DND-41 (cell line): Measurements from ENCODE around the gene TMC2.
"Not testable (repeated sequence)": the region's sequence is repeated elsewhere in the genome, so short reads cannot be mapped to it uniquely, and the experiment has no call there.

ENCODE experiments used
- ATAC-seq: fragments of 200-7000 bp; cut with Tn5 transposase; 3 replicates; pipeline ENCODE4 v1.9.1; 2021; ENCODE audit warnings: low read depth; ENCODE audit not compliant: insufficient read depth
- DNase-seq: peaks from one replicate; pipeline ENCODE4 v3.0.0-alpha.2; 2020
- H2AFZ ChIP-seq: 2 replicates; pipeline ENCODE4 v1.6.0; 2012; ENCODE audit warnings: low read depth, low read length
- H3K27ac ChIP-seq: 2 replicates; pipeline ENCODE4 v1.5.1; 2012; ENCODE audit warnings: low read length, inconsistent platforms
- H3K27me3 ChIP-seq: fragments of 200-600 bp; sonication (generic); 2 replicates; pipeline ENCODE4 v1.6.0; 2012; ENCODE audit warnings: low read length, mild to moderate bottlenecking, inconsistent platforms; ENCODE audit not compliant: insufficient read depth, poor library complexity
- H3K36me3 ChIP-seq: 2 replicates; pipeline ENCODE4 v1.5.1; 2012; ENCODE audit warnings: low read length, inconsistent platforms; ENCODE audit not compliant: insufficient read depth
- H3K4me1 ChIP-seq: 2 replicates; pipeline ENCODE4 v1.5.1; 2012; ENCODE audit warnings: mild to moderate bottlenecking, low read length; ENCODE audit not compliant: insufficient read depth
- H3K4me2 ChIP-seq: 2 replicates; pipeline ENCODE4 v1.6.0; 2012; ENCODE audit warnings: mild to moderate bottlenecking, moderate library complexity, low read length, inconsistent platforms; ENCODE audit not compliant: insufficient read depth
- H3K4me3 ChIP-seq, 2 experiments: fragments of 200-600 bp in 1 of 2; shearing (Covaris generic) in 1 of 2; 2 replicates each; pipeline ENCODE4 v1.5.1; 2012 to 2016; ENCODE audit warnings: inconsistent platforms in 2 of 2, low read length in 2 of 2, mild to moderate bottlenecking in 2 of 2, low read depth in 1 of 2, moderate library complexity in 1 of 2
- H3K79me2 ChIP-seq: 2 replicates; pipeline ENCODE4 v1.6.0; 2012; ENCODE audit warnings: low read length, inconsistent platforms; ENCODE audit not compliant: insufficient read depth
- H3K9ac ChIP-seq: 2 replicates; pipeline ENCODE4 v1.6.0; 2012; ENCODE audit warnings: low read depth, mild to moderate bottlenecking, inconsistent platforms, low read length, moderate library complexity
- H3K9me3 ChIP-seq: 2 replicates; pipeline ENCODE4 v1.5.1; 2012; ENCODE audit warnings: low read length, moderate library complexity, mild to moderate bottlenecking, inconsistent platforms; ENCODE audit not compliant: insufficient read depth, severe bottlenecking
- H4K20me1 ChIP-seq: 2 replicates; pipeline ENCODE4 v1.6.0; 2012; ENCODE audit warnings: low read length; ENCODE audit not compliant: insufficient read depth
- EZH2 ChIP-seq: IDR thresholded peaks from 3 replicates; pipeline ENCODE4 v1.6.1; 2012; ENCODE audit warnings: borderline replicate concordance, low read depth, mild to moderate bottlenecking, moderate library complexity, low read length, inconsistent platforms; ENCODE audit not compliant: severe bottlenecking
- TF ChIP-seq, protein P1 (sequence below): IDR thresholded peaks from 2 replicates; pipeline ENCODE4 v1.5.1; 2012; ENCODE audit warnings: borderline replicate concordance, low read length, moderate library complexity, mild to moderate bottlenecking; ENCODE audit not compliant: poor library complexity, severe bottlenecking; ENCODE audit errors: extremely low read depth

TMC2 gene

DNA sequence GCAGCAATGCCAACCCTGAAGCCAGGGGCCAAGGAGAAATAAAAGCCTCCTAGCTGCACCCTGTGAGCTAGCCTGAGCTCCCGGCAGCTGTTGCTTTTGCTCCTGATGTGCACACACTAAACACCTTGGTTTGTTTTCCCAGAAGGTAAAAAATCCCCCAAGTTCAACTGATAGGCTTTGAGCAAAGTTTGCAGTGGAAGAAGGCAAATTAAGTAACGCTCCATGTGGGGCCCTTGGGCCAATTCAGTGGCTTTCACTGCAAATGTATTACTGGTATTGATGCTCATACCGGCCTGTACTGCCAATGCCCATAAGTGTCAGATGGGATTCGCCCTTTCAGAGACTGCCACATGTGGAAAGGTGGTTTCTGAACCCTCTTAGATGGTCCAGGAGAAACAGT is 137.1 kb downstream of the TMC2 start:
- no peak overlapping the region for H3K4me3 ChIP-seq
- TF ChIP-seq, protein P1, sequence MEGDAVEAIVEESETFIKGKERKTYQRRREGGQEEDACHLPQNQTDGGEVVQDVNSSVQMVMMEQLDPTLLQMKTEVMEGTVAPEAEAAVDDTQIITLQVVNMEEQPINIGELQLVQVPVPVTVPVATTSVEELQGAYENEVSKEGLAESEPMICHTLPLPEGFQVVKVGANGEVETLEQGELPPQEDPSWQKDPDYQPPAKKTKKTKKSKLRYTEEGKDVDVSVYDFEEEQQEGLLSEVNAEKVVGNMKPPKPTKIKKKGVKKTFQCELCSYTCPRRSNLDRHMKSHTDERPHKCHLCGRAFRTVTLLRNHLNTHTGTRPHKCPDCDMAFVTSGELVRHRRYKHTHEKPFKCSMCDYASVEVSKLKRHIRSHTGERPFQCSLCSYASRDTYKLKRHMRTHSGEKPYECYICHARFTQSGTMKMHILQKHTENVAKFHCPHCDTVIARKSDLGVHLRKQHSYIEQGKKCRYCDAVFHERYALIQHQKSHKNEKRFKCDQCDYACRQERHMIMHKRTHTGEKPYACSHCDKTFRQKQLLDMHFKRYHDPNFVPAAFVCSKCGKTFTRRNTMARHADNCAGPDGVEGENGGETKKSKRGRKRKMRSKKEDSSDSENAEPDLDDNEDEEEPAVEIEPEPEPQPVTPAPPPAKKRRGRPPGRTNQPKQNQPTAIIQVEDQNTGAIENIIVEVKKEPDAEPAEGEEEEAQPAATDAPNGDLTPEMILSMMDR = no peak
- no peak for TF ChIP-seq EZH2
- H4K20me1 ChIP-seq = no peaks in the 10 kb centered on the region
- H2AFZ ChIP-seq = no peak overlapping the region
- H3K79me2 ChIP-seq = no peaks in the 10 kb centered on the region
- no peaks in the 10 kb centered on the region for H3K36me3 ChIP-seq
- no peak for DNase-seq
- H3K4me1 ChIP-seq = no peaks in the 10 kb centered on the region
- no peak for ATAC-seq
- no peak overlapping the region for H3K4me2 ChIP-seq
- H3K27me3 ChIP-seq = peaks cover 2% of the 10 kb centered on the region
- no peak overlapping the region for H3K9ac ChIP-seq
- no peak overlapping the region for H3K27ac ChIP-seq
- no peaks in the 10 kb centered on the region for H3K9me3 ChIP-seq

DNA sequence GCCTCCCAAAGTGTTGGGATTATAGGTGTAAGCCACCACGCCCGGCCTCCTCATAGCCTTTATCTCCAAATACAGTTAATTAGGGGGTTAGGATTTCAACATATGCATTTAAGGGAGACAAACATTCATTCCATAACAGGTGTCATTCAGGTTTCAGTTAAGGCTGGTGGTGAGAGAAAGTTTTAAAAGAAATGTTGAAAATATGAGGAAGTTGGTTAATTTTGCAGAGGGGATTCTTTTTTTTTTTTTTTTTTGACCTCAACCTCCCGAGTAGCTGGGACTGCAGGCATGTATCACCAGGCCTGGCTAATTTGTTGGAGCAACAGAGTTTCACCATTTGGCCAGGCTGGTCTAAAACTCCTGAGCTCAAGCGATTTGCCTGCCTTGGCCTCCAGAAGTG is 143.7 kb downstream of the TMC2 start:
- no peak for TF ChIP-seq EZH2
- TF ChIP-seq, protein P1 = no peak
- no peaks in the 10 kb centered on the region for H3K79me2 ChIP-seq
- H3K27ac ChIP-seq = no peak overlapping the region
- H3K4me1 ChIP-seq = no peaks in the 10 kb centered on the region
- H3K9ac ChIP-seq = no peak overlapping the region
- H3K4me3 ChIP-seq = no peak overlapping the region
- no peaks in the 10 kb centered on the region for H3K9me3 ChIP-seq
- H4K20me1 ChIP-seq = no peaks in the 10 kb centered on the region
- H2AFZ ChIP-seq = no peak overlapping the region
- no peak overlapping the region for H3K4me2 ChIP-seq
- no peaks in the 10 kb centered on the region for H3K27me3 ChIP-seq
- DNase-seq (no peak), ATAC-seq (no peak)
- no peaks in the 10 kb centered on the region for H3K36me3 ChIP-seq

DNA sequence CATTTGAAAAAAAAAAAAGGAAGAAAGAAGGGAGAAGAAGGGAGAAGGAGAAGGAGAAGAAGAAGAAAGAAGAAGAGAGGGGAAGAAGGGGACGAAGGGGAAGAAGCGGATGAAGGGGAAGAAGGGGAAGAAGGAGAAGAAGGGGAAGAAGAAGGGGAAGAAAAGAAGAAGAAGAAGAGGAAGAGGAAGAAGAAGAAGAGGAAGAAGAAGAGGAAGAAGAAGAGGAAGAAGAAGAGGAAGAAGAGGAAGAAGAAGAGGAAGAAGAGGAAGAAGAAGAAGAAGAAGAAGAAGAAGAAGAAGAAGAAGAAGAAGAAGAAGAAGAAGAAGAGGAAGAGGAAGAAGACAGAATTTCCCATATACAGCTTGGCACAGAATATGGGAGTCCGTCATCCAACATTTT is 145.7 kb downstream of the TMC2 start:
- H3K27ac ChIP-seq, H3K4me3 ChIP-seq, H3K9ac ChIP-seq, H2AFZ ChIP-seq, DNase-seq, H3K36me3 ChIP-seq, H4K20me1 ChIP-seq, H3K4me2 ChIP-seq, ATAC-seq, H3K4me1 ChIP-seq, H3K9me3 ChIP-seq, H3K79me2 ChIP-seq, H3K27me3 ChIP-seq: not testable (repeated sequence)

DNA sequence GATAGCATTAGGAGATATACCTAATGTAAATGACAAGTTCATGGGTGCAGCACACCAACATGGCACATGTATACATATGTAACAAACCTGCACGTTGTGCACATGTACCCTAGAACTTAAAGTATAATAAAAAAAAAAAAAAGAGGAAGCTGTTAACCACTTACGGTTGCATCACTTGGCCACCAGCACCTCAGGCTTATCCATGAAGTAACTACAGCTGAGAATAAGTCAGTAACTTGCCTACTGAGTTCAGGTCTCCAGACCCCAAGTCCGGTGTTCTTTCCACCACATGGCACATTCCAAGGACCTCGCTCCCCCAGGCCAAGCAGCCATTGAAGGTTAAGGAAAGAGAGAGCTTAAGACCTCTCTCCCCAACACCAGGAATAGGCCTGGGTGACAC is 148.4 kb downstream of the TMC2 start:
- ATAC-seq, DNase-seq, H3K9me3 ChIP-seq, H2AFZ ChIP-seq, H3K36me3 ChIP-seq, H3K27me3 ChIP-seq, H3K79me2 ChIP-seq, H3K9ac ChIP-seq, H3K27ac ChIP-seq, H3K4me2 ChIP-seq, H3K4me3 ChIP-seq, H4K20me1 ChIP-seq, H3K4me1 ChIP-seq: not testable (repeated sequence)

DNA sequence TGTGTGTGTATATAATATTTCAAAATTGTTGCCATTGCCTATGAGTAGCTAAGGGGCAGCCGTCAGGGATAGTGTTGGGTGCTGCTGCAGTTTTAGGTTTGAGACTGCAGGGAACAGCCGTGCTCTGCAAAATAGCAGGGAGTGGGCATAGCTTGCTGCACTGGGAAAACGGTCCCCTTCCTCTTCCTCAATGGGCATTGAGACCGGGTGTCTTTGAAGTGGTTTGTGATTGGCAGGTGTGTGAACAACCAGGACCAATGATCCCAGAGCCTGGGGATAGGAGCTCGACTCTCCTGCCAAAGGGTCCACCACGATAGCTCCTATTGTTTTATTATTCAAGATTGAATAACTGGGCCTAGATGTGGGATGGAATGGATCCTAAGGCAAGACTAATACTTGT is 151.1 kb downstream of the TMC2 start:
- Histone ChIP-seq H2AFZ (no peak overlapping the region), H4K20me1 (peaks cover 2% of the 10 kb centered on the region; the same call in 1 of the 2 replicates), H3K79me2 (no peaks in the 10 kb centered on the region), H3K4me1 (no peaks in the 10 kb centered on the region), H3K36me3 (no peaks in the 10 kb centered on the region), H3K4me2 (no peak overlapping the region), H3K4me3 (no peak overlapping the region), H3K9me3 (no peaks in the 10 kb centered on the region), H3K27me3 (peaks cover 22% of the 10 kb centered on the region), H3K27ac (no peak overlapping the region), H3K9ac (no peak overlapping the region)
- TF ChIP-seq EZH2 = no peak
- TF ChIP-seq, protein P1 = no peak
- ATAC-seq (no peak), DNase-seq (no peak)
